HT1080 (cell line): ENCODE results near the gene SPO11. TPM values are rescaled to one million over a fixed set of nuclear protein-coding genes. Genes with fewer than 3 reads are reported as not detected.
A peak's percentile ranks its signal among the peaks of the same experiment; 100 is the strongest.

Source experiments
- DNase-seq: peaks from one replicate; pipeline ENCODE4 v3.0.0-alpha.2; 2015; ENCODE audit warnings: low read depth
- total RNA-seq: library from RNA; depleted of rRNA; stranded (reverse); fragments of >200 nt; shearing (Covaris generic); gene quantifications from 2 replicates; pipeline ENCODE4 v1.2.3, GENCODE V29; 2014

SPO11 gene
- total RNA-seq, 1 experiment from 2014 or later: not detected

DNA sequence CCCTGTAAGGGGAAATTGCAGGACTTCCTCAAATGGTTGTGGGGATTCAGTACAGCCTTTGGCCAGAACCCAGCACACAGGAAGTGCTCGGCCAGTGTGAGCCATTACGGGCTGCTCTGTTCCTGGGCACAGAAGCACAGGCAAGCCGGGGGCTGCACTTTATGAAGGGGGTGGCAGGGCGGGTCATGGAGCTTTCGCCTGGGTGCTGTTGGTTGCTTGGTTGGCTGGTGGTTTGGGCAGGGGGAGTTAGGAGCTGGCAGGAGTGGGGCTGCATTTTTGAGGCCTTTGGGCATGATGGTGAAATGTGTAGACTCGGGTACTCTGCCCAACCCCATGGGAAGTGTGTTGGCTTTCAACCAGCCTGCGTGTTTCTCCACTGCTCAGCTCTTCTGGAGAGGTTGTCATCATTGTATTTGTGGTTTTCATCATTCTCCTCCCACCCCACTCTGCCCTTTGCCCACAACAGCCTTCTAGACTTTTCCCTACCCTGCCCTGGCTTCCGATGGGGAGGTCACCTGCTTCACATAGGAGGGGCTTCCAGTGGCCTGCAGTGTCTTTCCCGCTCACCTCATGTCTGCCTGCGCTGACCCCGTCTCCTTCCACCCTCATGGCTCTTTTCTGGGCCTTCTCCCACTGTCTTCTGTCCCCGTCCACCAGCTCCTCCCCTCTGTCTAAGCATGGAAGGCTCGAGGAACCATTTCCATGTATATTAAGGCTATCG is 45.5 kb downstream of the SPO11 start:
- DNase-seq: no peak

DNA sequence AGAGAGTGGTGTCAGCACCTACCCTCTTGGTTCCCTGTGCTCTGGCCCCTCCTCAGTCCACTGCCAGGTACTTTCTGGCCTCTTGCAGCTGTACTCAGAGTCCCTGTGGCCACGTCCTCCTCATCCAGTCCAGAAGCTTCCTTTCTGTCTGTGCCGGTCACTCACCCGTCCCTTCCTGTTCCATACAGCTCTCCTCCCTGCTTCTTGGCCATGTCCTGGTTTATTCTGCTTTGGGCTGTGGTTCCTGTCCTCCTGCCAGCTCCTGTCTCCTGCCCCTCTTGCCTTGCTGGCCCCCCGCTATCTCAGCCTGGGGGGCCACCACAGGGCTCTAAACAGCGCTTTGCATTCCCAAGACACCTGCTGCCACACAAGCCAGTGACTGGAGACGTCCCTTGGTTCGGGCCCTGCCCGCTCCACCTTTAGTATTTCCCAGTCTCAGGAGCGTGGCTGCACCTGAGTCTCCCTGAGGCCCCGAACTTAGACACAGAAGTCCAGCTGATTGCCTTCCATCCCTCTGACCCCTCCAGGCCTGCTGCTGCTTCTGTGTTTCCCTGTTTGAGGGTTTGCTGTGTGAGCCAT is 46.1 kb downstream of the SPO11 start:
- no peak for DNase-seq

DNA sequence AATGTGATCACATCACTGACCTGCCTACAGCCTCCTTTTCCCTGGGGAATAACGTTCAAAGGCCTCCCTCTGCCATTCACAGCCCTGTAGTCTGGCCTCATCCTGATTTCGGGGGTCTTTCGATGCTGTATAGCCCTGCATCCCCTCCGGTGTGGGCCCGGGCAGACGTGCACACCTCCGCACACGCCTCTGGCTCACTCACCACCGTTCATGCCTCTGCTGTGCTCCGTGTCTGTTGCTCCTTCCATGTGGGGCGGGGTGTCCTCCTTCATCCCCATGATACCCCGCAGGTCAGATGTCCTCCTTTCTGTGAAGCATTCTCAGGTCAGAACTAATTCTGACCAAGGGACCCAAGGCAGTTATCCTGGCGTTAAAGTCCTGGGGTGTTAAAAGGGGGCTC is 47.7 kb downstream of the SPO11 start:
- no peak for DNase-seq

DNA sequence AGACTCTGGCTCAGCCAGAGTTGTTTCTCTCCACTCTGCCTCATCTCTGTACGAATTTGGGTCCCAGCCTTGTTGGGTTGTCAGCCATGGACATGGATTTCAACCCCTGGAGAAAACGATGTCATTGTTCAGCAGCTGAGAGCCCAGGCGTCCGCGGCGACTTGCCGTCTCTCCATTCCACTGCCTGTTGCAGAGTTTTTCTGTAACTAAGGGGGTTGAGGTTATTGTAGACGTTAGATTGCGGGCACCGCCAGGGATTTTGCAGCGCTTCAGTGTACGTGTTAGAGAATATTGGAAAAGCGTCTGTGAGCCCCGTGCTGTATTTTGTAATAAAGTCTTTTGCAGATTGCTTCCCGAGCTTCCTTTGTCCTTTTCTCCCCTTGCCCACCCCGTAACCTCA is 48.5 kb downstream of the SPO11 start:
- DNase-seq: no peak

DNA sequence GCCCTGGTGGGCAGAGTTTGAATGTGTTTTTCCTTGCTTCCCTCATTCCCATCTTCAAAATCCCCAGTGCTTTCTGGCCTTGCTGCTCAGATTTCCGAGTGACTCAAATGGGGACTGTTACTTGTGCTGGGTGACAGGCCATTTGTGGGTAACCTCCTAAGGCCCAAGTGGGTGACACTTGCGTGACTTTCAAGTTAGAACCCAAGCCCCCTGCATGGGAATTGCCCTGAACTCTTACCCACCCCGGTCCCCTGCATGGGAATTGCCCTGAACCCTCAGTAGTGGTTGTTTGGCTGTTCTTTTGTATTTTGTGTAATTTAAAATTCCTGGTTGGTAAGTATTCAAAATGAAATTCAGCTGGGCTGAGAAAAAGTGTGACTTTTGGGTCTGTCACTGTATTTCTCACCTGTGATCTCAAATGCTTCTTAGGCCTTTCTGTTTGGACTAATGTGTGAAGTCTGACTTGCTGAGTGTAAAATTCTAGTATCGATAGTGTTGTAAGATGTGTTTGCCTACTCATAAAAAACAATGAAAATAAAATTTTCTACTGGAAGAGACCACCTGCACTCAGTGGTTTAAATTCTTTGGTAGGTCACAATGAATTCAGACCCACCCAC is 49.2 kb downstream of the SPO11 start:
- DNase-seq: no peak

DNA sequence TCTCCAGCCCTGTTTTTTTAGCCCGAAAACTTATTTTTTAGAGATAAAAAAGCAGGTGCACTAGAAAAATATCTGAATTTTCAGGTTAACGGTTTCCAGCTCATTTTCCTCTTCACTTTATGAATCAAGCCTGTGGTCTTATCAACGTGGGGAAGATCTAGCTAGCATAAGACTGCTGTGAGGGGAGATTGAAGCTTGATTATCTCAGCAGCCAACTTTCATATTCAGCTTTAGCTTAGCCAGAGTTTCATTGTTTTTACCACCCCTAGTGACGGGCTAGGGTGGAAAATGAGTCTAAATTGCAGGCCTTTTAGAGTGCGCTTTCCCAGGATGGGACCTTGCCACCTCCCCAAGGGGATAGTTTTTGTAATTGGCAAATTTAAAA is 49.7 kb downstream of the SPO11 start:
- DNase-seq: no peak

DNA sequence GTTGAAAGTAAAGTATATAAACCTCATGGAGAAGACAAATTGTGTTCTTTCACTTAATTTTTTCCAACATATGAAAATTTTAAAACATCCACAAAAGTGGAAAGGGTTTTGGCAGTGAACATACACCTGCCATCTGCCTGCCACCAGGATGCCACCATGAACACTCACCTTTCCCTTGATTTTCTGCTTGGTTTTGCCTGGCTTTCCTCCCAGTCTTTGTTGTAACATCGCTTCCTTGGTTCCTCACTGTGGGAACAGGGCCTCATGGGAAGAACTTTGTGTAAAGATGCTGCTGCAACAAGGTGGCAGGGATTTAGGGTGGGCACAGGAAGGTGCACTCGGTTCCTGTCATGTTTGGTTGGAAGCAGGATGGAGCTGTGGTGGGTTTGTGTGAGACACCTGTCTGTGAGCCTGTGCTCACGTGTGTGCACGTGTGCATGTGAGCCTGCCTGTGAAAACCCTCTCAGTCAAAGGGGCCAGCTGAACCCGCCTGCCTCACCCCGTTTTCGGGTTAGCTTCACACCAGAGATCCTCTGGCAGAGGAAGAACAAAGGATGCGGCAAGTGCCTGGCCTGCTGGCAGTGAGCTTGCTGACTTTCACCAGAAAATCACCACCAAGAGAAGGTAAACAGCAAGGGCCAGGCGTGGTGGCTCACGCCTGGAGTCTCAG is 50.6 kb downstream of the SPO11 start:
- no peak for DNase-seq

GRCh38 chr20:57381596-57382503 is 52.2 kb downstream of the SPO11 start:
- DNase-seq: peak; percentile 73

DNA sequence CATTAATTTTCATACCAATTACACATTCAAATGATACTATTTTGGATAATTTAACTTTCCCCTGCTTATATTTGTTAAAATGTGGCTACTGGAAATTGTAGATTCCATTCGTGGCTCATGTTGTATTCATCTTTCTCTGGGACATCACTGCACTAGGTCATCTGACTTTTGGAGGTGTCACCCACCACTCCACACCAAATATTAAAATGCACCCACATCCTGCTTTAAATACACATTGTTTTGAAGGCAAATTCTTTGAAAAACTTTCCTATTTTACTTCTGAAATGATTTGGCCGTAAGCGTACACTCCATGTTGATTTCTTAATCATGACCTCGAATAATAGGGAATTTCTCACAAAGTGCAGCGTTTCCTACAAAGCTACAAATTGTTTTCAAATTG is 52.9 kb downstream of the SPO11 start:
- no peak for DNase-seq

DNA sequence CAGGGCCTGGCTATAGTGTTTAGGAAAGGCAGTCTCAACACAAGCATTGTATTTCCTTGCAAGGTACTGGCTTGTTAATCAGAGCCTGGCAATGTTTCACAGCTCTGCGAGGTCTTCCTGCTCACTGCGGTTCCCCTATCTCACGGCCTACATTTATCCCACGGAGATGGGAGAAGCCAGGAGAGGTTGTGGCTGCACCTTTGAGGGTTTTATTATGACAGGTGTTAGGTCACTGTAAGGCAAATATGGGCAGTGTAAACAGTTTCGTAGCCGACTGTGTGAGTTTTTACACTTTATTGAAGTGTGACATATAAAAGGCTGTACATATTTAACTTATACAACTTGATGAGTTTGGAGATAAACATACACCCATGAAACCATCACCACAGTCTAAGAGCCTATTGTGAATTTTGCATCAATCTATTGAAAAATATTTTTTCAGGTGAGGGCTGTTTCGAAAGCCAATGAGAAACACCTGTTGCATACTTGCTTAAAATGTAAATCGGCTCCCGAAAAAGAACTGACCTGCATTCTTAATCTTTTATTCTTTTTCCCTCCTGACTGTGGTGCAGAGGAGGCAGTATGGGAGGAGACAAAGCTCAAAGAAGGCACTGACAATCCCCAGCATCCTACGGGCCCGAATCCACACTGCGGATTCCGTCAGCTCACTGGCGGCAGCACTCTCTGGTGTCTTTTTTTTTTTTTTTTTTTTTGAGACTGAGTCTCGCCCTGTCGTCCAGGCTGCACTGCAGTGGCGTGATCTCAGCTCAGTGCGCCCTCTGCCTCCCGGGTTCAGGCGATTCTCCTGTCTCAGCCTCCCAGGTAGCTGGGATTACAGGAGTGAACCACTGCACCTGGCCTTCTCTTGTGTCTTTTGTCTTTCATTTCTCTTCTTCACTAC is 54.1 kb downstream of the SPO11 start:
- DNase-seq: no peak

DNA sequence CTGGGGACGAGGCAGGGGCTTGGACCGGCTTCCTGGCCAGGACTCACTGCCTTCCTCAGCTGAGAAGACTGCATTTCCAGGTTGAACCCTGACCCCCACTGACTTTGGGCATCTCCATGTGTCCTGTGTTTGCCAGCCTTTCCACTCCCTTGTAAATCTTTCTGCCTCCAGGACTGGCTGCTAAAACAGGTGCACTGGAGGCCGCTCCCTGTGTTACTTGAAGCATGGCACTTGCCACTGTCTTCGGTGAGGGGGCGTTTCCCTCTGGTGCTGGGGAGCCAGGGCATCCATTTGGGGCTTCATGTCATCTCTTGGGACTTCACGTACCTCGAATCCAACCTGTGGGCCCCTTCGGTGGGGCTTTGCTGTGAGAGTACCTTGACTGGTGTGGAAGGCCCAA is 54.9 kb downstream of the SPO11 start:
- DNase-seq: no peak

DNA sequence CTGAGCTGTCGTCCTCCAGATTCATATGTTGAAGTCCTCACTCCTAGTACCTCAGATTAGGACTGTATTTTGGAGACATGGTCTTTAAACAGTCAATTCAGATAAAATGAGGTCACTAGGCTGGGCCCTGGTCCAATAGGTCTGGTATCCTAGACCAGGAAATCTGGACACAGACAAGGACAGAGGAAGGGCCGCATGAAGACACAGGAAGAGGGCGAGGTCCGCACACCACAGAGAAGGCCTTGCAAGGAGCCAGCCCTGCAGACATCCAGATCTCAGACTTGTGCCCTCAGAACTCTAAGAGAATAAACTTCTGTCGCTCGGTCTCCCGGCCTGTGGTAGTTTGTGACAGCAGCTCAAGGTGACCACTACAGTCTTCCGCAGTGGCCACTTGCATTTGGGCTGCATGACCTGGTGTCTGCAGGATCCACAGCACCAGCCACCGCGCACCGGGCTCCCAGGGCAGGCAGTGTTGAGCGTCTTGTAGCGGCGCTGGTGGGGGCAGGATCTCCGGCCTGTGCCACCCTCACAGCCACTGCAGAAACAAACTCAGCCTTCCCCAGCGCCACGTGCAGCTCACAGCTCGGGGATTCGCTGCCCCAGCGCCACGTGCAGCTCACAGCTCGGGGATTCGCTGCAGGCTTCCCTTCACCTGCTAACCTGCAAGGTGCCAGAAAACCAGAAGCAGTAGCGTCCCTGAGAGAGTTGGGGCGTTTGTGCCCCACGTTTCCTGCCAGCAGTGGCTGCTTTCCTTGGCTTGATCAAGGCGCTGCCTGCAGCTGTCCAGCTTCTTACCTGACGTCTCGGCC is 55.6 kb downstream of the SPO11 start:
- DNase-seq: no peak

DNA sequence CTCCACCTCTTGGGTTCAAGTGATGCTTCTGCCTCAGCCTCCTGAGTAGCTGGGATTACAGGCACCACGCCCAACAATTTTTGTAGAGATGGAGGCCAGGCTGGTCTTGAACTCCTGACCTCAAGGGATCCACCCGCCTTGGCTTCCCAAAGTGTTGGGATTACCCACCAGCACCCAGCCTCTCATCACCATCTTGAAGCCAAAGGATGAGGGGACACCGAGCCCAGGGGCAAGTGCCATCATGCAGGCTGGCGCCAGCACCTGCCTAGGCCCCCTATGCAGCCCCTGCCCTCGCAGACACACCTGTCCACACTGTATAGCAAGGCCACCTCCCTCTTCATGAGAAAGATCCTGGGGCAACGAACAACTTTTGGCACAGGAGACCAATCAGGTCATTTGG is 56.3 kb downstream of the SPO11 start:
- DNase-seq: no peak

GRCh38 chr20:57386762-57387161 is 57.2 kb downstream of the SPO11 start:
- DNase-seq: no peak

DNA sequence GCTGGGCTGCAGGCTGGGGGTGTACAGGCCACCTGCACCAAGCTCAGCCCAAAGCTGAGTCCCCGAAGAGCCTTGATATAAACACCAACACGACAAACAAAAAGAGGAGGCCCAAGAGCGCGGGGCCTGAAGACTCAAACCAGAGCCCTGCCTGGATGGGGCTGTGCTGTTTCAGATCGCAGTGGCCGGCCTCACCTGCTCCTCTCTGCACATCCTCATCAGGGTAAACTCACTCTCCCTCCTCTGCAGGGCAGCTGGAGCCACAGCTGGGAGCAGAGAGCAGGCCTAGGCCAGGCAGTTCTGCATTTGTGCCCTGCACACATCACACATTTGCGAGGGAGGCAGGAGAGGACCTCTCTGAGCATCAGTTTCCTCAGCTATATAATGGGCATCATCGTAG is 57.9 kb downstream of the SPO11 start:
- no peak for DNase-seq

GRCh38 chr20:57387945-57388371 is 58.4 kb downstream of the SPO11 start:
- no peak for DNase-seq

DNA sequence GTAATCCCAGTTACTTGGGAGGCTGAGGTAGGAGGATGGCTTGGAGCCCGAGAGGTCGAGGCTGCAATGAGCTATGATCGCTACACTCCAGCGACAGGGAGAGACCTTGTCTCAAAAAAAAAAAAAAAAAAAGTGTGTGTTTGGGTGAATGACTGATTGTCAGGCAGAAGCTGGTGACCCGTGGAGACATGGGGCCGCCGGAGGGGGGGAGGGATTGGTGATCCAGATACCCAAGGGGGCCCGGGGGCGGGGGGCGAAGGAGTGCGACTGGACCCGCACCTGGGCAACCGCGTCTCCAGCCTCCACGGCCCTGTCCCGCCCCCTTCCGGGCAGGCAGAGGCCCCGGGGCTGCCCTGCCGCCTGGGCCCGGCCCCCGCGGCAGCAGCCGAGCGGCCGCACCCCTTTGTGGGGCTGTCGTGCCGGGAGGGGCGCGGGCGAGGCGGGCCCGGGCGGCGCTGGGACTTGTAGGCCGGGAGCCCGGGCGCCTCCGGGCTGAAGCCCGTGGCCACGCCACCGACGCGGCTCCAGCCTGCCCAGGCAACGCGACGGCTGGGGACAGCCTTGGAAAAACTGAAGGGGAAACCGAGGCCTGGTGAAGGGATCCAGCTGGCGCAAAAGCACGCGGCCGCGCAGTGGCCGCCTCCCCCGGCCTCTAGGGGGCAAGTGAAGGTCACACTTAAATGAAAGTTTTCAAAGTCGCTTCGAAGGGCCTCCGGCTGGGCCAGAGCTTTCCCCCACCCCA is 59.5 kb downstream of the SPO11 start:
- DNase-seq: no peak

DNA sequence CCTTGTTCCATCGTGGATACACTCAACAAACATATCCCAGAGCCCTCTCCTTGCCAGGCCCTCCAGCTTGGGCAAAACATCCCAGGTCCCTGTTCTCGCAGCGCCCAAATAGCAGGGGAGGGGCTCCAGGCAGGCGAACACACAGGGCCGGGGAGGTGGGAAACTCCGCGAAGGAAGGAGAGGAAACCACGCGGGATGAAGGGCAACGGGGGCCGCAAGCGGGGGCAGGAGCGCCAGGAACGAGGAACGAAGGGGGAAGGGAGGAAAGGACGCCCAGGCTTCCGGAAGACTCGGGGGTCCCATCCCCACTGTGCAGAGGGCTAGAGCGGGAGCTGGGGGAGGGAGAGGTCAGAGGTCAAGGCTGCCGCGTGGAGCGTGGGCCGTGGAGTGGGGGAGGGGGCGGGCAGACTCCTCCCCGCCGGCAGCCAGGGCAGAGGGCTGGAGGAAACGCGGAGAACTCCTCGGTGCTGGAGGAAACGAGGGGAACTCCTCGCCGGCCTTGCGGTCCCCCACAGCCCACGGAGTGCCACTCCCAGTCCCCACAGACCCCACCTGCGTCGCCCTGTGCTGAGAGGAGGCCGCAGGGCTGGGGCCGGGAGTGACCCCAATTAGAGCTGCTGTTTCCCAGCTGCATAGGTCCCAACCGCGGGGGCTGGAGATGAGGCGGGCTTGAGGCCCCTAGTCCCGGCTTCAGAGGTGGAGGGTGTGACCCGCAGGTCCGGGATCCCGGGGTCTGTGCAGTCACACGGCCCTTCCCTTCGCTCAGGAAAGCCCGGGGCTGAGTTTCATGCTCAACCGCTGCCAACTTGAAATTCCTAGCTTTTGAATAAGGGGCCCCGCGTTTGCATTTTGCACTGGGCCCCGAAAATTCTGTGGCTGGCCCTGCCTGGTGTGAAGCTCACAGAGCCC is 60.3 kb downstream of the SPO11 start:
- DNase-seq: no peak
